ENCODE measurements around the gene GLIPR2. TPM values are rescaled to one million over a fixed set of nuclear protein-coding genes. Genes with fewer than 3 reads are reported as not detected.

The GLIPR2 gene
- total RNA-seq, 2 donors from 2014 or later: 10.2 to 10.7 TPM

DNA sequence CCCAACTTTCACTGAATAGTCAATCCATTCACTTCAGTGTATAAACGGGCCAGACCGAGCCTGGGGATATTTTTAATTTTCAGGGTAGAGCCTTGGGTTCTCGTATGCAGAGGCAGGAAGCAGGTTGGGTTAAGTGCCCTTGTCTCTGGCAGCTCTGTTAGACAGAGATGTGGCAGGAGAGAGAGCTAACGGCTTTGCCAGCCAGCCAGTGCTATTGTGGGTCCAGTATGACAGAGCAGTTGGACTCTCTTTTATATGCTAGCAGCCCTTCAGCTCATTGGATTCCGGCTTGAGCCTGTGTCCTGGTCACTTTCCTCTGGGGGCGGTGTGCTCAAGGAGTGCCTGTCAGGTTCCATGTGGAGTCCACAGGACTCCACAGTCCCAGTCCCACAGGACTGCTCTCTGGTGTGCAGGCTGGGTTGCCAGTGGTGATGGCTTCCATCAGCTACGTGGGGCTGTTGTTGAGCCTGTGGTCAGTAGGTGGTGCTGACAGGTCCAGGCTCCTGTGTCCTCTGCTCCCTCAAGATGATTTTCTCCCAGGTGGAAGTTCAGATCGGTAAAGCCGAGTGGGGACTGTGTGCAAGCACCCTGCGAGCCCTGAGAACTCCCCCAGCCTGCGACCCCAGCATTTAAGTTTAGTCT is 68.5 kb downstream of the GLIPR2 start:
- Mint-ChIP-seq H3K4me3 (no peak overlapping the region), H3K36me3 (ENCODE audit: low read depth) (peaks cover 100% of the 10 kb centered on the region), H3K27ac (peak overlapping the region; percentile 95), H3K4me1 (peaks cover 22% of the 10 kb centered on the region), H3K9me3 (no peaks in the 10 kb centered on the region), H3K27me3 (no peaks in the 10 kb centered on the region)
- ATAC-seq (replicated peaks): no peak

DNA sequence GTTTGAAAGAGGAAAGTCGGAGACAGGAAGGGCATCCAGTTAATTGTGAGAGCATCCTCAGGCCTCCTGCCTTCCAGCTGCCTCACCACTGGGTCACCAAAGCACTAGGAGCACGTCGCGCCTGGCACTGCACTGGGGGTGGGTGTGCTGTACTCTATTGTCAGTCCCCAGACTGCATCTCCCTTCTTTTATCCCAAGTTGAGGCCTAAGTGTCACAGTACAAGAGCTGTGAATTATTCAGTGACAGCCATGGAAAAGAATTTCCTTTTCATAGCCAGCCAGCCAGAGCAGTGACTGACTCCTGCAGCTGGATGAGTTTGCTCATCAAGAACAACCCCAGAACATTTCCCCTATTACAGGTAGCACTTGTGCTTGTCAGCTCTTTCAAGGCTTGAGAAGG is 70.5 kb downstream of the GLIPR2 start:
- Mint-ChIP-seq H3K4me1 (peaks cover 29% of the 10 kb centered on the region), H3K4me3 (peak overlapping the region; percentile 74), H3K27ac (peak overlapping the region; percentile 95), H3K36me3 (ENCODE audit: low read depth) (peaks cover 100% of the 10 kb centered on the region), H3K9me3 (no peaks in the 10 kb centered on the region), H3K27me3 (no peaks in the 10 kb centered on the region)
- ATAC-seq (replicated peaks): peak; percentile 48

DNA sequence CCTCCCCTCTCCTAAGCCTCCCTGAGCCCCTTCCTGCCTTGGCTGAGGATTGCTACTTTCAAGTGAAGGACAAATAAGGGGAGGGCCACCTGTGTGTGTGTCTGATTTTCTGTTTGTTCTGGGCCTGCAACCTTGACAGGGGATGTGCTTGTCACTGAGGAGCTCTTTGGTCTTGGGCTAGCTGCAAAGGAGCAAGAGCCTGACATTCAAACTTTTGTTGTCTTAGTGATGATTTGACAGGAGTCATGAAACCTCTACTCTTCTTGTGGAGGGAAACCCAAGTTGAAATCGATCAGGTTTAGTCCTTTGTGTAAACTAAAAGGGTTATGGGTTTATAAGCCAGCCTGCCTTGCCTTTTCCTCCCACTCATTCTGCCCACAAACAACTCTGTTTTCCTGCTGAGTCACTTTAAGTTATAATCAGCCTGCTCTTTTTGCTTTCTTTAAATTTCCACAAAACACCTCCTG is 71.0 kb downstream of the GLIPR2 start:
- Mint-ChIP-seq H3K27me3 (no peaks in the 10 kb centered on the region), H3K4me1 (peaks cover 29% of the 10 kb centered on the region), H3K9me3 (no peaks in the 10 kb centered on the region), H3K4me3 (peak overlapping the region; percentile 74), H3K36me3 (ENCODE audit: low read depth) (peaks cover 100% of the 10 kb centered on the region), H3K27ac (peak overlapping the region; percentile 95)
- peak; percentile 83 for ATAC-seq (replicated peaks)

DNA sequence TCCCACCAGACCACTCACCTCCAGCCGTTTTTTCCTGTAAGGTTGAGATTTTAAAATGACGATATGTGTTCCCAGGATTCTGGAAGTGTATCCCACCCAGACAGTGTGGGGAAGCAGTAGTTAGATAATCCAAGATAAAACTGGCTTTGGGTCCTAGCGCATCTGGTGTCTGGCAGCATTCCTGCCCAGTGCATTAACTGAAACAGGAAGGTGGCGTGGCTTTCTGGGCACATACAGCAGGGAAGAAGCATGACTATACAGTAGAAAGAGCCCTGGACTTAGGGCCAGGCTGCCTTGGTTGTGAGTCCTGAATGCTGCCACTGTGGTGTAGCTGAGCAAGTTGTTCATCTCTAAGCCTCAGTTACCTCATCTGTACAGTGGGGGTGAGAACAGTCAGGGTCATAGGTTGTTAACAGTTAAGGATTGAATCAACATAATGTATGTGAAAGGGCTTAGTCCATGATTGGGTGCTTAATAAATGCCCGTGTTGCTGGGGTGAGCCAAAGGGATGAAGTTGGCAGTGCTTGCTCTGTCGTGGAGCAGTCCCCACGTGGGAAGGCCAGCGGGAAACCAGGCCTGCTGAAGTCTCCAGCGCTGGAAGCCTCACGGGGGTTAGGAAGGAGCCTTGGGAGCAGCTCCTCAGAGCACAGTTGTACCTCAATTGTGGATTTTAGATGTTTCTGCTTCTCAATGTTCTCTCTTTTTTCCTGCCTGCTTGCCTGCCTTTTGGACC is 72.2 kb downstream of the GLIPR2 start:
- peak overlapping the region; percentile 74 for H3K4me3 Mint-ChIP-seq
- H3K27me3 Mint-ChIP-seq: no peaks in the 10 kb centered on the region
- H3K4me1 Mint-ChIP-seq: peaks cover 29% of the 10 kb centered on the region
- ATAC-seq (replicated peaks): peak; percentile 27
- peaks cover 100% of the 10 kb centered on the region for H3K36me3 Mint-ChIP-seq (ENCODE audit: low read depth)
- peak overlapping the region; percentile 95 for H3K27ac Mint-ChIP-seq
- no peaks in the 10 kb centered on the region for H3K9me3 Mint-ChIP-seq

DNA sequence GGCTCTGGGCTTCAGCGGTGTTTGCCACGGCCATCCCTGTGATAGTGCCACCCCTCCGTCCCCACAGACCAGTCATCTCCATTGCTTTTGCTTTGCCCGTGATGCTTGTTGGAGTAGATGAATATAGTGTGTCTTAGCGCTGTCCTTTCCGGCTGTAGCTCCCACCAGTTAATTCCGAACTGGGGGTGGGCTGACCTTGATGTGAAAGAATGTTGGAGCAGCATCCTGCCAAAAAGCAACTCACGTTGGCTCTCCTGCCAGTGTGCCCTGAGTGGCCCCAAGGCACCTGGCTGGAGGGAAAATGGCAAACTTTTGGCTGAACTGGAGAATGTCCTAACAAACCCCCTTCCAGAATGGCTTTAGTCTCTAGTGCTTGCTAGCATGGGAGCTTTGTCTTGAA is 74.2 kb downstream of the GLIPR2 start:
- no peak for ATAC-seq (replicated peaks)
- H3K27me3 Mint-ChIP-seq: no peaks in the 10 kb centered on the region
- peaks cover 100% of the 10 kb centered on the region for H3K36me3 Mint-ChIP-seq (ENCODE audit: low read depth)
- no peaks in the 10 kb centered on the region for H3K9me3 Mint-ChIP-seq
- peak overlapping the region; percentile 95 for H3K27ac Mint-ChIP-seq
- peaks cover 30% of the 10 kb centered on the region for H3K4me1 Mint-ChIP-seq
- H3K4me3 Mint-ChIP-seq: no peak overlapping the region

DNA sequence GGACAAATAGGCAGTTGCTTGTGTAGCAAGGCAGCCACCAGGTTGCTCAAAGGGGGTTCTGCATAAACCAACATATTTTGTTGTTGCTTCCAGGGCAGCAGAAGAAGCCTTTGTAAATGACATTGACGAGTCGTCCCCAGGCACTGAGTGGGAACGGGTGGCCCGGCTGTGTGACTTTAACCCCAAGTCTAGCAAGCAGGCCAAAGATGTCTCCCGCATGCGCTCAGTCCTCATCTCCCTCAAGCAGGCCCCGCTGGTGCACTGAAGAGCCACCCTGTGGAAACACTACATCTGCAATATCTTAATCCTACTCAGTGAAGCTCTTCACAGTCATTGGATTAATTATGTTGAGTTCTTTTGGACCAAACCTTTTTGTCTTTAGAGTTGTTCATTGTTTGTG is 75.0 kb downstream of the GLIPR2 start:
- no peaks in the 10 kb centered on the region for H3K9me3 Mint-ChIP-seq

DNA sequence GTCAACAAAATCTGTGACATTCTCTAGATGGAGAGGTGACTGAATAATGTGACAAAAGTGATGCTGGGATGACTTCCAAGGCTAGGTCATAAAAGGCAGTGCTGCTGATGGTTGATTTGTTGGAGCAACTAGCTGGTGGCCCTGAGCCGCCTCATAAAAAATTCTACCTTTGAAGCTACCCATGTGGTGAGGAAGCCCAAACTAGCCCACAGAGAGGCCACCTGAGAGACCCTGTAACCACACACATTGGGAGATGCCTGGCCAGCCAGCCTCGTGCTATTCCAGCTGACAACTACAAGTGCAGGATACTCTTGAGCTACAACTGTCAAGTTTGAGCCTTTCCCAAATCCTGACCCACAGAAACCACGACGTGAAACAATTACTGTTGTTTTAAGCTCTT is 76.9 kb downstream of the GLIPR2 start:
- H3K4me1 Mint-ChIP-seq: peaks cover 33% of the 10 kb centered on the region
- peaks cover 99% of the 10 kb centered on the region for H3K36me3 Mint-ChIP-seq (ENCODE audit: low read depth)
- no peaks in the 10 kb centered on the region for H3K27me3 Mint-ChIP-seq
- peak overlapping the region; percentile 42 for H3K27ac Mint-ChIP-seq
- no peak for ATAC-seq (replicated peaks)
- H3K4me3 Mint-ChIP-seq: no peak overlapping the region
- H3K9me3 Mint-ChIP-seq: no peaks in the 10 kb centered on the region

More for the DNA sequence above, 75.0 kb downstream of the GLIPR2 start:
- H3K4me1 Mint-ChIP-seq: peaks cover 36% of the 10 kb centered on the region
- H3K4me3 Mint-ChIP-seq: no peak overlapping the region
- H3K36me3 Mint-ChIP-seq (ENCODE audit: low read depth): peaks cover 99% of the 10 kb centered on the region
- H3K27ac Mint-ChIP-seq: peak overlapping the region; percentile 61
- ATAC-seq (replicated peaks): no peak
- H3K27me3 Mint-ChIP-seq: no peaks in the 10 kb centered on the region

Other genes starting within 250 kb of the GLIPR2 start
- gene HRCT1, start 230.5 kb upstream of the GLIPR2 start, total RNA-seq: not detected
- gene SPAAR, start 227.2 kb upstream of the GLIPR2 start, total RNA-seq: not detected
- gene OR2S2, start 178.6 kb upstream of the GLIPR2 start, total RNA-seq: not detected
- gene RECK, start 99.8 kb upstream of the GLIPR2 start, total RNA-seq: 1 to 10 TPM; 4.2 to 5.4 TPM
- gene CCIN, start 32.7 kb downstream of the GLIPR2 start, total RNA-seq: not detected
- gene CLTA, start 54.2 kb downstream of the GLIPR2 start, total RNA-seq: 100 to 1,000 TPM in 1 of 2 donors, 10 to 100 TPM in 1; 69.3 to 166 TPM
- gene GNE, start 121.7 kb downstream of the GLIPR2 start, total RNA-seq: 10 to 100 TPM; 19.3 to 19.6 TPM